ENCODE results near the gene PRF1. TPM values are rescaled to one million over a fixed set of nuclear protein-coding genes. Genes with fewer than 3 reads are reported as not detected.

PRF1 gene
- total RNA-seq, 4 donors from 2014 or later: 3.0 to 21.4 (median 3.6) TPM

- no peak for DNase-seq (ENCODE audit: low spot score)
- ATAC-seq (ENCODE audit: low FRiP score): no peak
- no peak for TF ChIP-seq CTCF (IDR thresholded peaks at IDR 0.05)
Measured at GRCh38 chr10:70620020-70620289, 17.4 kb upstream of the PRF1 start.

- no peak for TF ChIP-seq CTCF (IDR thresholded peaks at IDR 0.05)
- DNase-seq (ENCODE audit: low spot score): no peak
- ATAC-seq (ENCODE audit: low FRiP score): no peak
Measured at GRCh38 chr10:70619271-70620019, 16.9 kb upstream of the PRF1 start.

- TF ChIP-seq CTCF (IDR thresholded peaks at IDR 0.05): no peak
Measured at GRCh38 chr10:70618663-70619062, 16.1 kb upstream of the PRF1 start.

GRCh38 chr10:70617798-70618568, 15.4 kb upstream of the PRF1 start:
- DNase-seq (ENCODE audit: low spot score) (no peak), ATAC-seq (ENCODE audit: low FRiP score) (no peak)
- TF ChIP-seq CTCF (IDR thresholded peaks at IDR 0.05): no peak

More at GRCh38 chr10:70618663-70619062, 16.1 kb upstream of the PRF1 start:
- ATAC-seq (ENCODE audit: low FRiP score) (no peak), DNase-seq (ENCODE audit: low spot score) (no peak)

GRCh38 chr10:70616761-70617160, 14.2 kb upstream of the PRF1 start:
- ATAC-seq (ENCODE audit: low FRiP score) (no peak), DNase-seq (ENCODE audit: low spot score) (no peak)
- no peak for TF ChIP-seq CTCF (IDR thresholded peaks at IDR 0.05)

- TF ChIP-seq CTCF (IDR thresholded peaks at IDR 0.05): no peak
- no peak for ATAC-seq (ENCODE audit: low FRiP score)
- no peak for DNase-seq (ENCODE audit: low spot score)
Measured at GRCh38 chr10:70615784-70616522, 13.4 kb upstream of the PRF1 start.

Data from omental fat pad (tissue), 4 donors.